ENCODE results near the gene MYH3. TPM values are rescaled to one million over a fixed set of nuclear protein-coding genes. Genes with fewer than 3 reads are reported as not detected.
"Not testable (repeated sequence)": the region's sequence is repeated elsewhere in the genome, so short reads cannot be mapped to it uniquely, and the experiment has no call there.

Gene MYH3
- 15,569 TPM for polyA plus RNA-seq (ENCODE audit: insufficient read length)

DNA sequence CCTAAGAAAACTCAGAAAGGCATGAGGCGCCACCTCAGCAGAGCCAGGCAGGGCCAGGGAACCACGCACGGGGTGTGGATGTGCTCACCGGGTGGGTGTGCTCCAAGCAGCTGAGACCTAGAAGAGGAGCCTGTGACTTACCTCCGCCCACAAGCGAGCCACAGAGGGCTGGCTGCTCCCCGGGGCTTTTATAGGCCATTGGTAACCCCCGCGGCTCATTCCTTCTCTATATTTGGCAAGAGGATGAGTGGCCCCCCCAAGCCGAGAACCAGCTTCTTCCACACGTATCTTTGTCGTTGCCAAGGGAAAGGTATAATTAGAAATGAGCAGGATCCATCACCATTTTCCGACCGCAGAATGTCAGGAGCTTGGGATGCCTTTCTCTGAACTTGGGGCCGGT lies at the start of gene MYH3:
MYH3 (minus strand) TSS at position 162 of the 400 bp plus-strand sequence. CDS start 2,245 bp downstream, outside the sequence.
- DNase-seq (ENCODE audit: low read depth), result no peak

DNA sequence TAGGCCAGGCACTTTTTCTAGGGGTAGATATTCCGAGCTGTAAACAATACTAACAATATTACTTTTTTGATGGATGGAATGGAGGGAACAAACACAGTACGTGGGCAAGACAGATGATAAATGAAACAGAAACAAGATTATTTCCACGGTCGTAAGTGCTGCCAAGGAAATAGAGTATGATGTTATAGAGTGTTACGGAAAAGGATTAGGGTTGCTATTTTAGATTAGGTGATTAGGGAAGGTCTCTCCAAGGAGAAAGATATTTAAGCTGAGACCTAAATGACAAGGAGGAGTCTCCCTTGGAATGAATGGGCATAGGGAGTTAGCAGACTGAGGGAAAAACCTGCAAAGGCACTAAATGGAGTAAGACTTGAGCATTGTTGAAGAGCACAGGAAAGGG lies 48.6 kb upstream of the MYH3 start:
- no peak for DNase-seq (ENCODE audit: low read depth)

DNA sequence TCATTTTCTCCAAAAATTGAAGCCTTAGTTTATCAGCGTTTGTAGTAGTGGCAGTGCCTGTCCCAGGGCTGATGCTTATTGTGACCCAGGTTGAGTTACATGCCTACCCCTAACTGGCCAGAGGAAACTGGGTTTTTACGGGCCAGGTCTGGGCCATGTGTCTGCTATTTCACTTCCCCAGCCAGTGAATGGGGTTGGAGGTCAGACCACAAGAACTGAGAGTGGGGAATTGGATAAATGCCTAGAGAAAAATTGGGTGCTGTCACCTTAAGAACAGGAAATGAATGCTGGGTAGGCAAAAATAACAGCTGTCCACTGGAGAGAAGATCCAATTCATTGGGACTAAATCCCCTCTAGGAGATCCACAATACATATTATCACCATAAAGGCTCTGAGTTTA lies 45.5 kb upstream of the MYH3 start:
- DNase-seq (ENCODE audit: low read depth), result no peak

DNA sequence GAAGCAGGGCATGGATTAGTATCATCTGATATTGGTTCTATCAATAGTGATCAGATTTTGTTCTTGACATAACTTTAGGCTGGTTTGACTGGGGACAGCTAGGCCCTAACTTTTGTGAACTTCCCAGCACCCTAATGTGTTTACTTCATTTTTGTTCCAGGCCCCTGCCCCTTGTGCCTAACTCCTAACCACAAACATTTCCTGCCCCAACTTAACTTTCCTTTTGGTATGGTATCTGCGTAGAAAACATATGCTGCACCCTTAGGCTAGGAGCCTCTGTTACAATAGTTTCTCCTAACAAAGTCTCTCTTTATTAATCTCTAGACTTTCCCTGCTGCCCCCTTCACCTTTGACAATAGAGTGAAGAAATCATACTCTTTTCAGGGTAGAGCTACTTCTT lies 42.7 kb upstream of the MYH3 start:
- no peak for DNase-seq (ENCODE audit: low read depth)

DNA sequence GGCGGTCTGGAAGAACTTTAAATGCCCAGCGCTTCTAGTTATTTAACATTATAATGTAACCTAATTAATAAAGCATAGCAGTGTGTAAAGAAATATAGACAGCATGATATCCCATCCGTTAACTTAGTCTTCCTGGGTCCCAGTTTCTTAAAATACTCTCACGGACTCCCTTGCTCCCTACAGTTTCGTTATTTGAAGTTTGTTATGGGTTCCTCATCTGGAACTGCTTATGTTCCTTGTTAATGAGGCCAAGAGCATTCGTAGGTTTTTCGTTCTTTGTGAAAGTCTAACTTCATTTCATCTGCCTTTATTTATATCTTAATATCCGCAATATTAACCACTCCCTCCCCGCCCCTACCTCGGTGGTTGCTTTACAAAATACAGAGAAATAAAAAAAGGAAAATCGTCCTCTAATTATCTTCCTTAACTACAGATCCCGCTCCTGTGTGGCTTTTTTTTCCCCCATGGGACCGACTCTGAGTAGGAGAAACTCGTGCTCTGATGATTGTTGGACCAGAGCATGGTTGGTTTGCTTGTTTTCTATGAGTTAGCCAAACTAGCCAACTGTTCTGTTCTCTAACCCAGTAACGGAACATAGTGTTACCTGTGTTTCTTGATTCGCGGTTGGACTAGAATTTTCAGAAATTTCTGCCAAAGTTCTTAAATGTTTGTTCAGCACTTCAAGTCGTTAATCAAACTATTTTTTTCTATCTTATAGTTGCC lies 41.1 kb upstream of the MYH3 start:
- no peak for DNase-seq (ENCODE audit: low read depth)

DNA sequence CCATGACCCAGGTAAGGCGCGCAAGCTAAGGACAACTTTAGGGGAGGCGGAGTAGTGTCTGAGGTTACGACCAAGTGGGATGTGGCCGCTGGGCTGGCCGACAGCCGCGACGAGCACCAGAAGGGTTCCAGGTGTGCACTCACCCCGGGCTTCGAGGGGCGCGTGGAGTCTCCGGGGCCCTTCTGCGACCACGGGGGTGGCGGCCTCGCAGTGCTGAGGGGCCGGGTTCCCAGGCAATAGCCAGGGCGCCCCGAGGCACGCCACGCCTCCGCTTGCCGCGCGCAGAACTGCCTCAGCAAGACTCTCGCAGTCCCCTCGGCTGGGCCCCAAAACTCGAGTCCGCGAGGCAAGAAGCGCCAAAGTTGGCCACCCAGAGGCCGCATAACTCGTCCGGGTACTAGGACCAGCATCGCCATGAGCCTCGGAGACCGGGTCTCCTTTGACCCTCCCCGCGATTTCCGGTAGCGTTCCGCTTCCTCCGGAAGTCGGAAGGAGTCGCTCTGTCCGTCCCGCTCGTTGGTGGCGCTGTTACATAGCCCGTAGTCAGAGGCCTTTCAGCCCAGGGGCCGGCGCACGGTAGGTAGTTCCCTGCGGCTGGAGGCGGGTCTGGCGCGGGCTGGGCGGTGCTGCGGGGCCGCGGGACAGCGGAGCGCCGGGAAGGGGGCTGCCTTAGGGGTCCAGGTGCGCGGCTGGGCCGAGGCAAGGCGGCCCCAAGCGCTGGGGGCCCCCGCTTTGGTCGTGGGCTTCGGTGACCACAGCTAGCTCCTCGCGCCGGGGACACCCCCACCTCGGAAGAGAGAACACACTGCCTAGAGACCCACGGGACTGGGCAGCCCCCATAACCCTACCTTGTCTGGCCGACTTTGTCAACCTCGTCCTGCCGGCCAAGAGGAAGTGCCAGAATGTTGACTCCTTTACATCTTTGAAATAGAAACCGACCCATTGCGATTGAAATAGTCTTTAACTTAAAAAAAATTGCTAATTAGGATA lies 40.3 kb upstream of the MYH3 start, which contains the start of the genes ADPRM and SCO1:
ADPRM (plus strand) TSS at position 503 of the 990 bp plus-strand sequence. CDS start 7,333 bp downstream, outside the sequence.
SCO1 (minus strand) TSS at position 442 of the 990 bp plus-strand sequence; CDS start at position 416, 26 bp downstream.
- peak; percentile 91 for DNase-seq (ENCODE audit: low read depth)

DNA sequence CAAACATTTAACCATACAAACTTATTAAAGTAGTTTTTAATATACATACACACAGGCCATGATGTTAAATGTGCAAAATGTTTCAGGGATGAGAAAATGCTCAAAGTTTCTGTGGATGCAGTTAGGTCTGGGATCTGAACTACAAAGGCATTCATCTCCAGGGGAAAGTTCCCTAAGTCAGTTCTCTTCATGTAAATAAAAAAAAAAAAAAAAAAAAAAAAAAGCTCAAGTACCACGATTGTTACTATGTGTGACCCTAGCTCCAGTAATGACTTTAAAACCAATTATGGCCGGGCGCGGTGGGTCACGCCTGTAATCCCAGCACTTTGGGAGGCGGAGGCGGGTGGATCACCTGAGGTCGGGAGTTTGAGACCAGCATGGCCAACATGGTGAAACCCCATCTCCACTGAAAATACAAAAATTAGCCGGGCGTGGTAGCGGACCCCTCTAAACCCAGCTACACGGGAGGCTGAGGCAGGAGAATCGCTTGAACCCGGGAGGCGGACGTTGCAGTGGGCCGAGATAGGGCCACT lies 38.8 kb upstream of the MYH3 start:
- DNase-seq (ENCODE audit: low read depth), result not testable (repeated sequence)

DNA sequence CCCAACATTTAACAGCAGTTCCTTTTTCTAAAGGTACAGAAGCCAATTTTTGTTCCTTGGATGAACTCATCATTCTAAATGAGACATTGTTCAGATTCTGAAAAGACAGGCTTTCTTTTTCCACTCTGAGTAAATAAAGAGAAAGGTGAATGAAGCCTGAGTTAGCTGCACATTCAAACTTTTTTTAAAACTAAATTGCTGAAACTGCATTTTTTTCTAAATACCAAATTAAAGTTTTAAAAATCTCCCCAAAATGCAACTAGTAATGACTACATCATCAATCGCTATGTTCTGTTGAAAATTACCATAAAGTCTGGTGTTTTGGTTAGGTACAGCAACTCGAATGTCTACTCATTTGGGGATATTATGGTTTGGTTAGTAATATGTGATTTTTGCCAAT lies 30.4 kb upstream of the MYH3 start:
- no peak for DNase-seq (ENCODE audit: low read depth)

DNA sequence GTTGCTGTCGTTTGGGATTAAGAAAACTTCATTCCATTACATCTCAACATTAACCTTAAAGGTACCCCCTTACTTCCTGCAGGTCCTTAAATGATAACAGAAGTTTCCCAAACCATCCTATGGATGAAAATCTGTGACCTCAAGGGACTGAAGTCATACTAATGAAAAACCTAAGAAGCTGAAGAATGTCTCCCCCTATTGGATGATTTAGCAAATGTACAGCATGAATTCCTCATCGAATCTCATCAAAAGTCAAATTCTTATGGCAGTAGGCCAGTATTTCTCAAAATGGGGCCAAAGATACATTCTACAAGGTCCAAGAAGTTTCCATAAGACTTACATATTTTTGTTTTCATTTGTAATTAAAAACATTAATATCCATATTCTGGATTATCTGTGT lies 26.7 kb upstream of the MYH3 start:
- no peak for DNase-seq (ENCODE audit: low read depth)

DNA sequence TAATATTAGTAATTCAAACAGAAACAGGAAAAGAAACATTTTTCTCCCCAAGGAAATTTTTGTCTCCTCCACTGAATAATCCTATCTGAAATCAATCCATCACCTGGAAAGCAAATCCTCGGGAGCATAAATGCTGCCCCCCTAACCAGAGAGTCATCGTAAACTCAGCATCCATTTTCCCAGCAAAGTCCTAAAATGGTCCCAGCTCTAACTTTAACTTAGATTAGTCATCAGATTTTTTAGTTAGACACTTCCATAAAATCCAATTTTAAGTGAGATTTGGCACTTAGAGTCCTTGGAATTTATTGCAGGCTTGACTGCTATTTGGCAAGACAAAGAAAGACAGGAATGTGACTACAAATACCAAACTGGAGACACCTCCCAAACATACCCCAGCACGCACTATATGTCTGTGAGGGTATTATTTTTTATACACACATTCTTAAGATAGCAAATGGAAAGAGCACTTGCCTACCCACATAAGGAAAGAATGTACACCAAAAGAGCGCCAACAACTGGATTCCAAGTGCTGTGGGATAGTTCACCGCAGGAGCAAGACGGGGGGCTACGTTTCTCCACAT lies 24.8 kb upstream of the MYH3 start:
- no peak for DNase-seq (ENCODE audit: low read depth)

DNA sequence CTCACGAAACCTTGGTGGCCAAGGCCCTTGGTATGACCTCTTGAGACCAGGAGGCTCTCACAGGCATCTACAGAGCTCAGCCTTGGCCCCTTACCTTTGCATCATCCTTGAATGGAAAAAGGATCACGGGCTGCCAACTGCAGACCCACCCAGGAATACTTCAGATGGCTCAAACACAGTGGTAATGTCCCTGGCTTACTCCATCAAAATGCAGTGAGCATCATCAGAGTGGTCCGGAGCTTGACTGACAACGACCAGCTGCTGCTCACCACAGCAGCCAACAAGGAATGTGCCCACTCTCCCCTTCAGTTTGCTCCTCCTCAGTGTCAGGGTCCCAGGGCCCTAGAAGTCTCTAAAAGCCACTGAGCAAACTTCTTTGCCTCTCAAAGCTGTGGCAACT lies 17.6 kb upstream of the MYH3 start:
- no peak for DNase-seq (ENCODE audit: low read depth)

DNA sequence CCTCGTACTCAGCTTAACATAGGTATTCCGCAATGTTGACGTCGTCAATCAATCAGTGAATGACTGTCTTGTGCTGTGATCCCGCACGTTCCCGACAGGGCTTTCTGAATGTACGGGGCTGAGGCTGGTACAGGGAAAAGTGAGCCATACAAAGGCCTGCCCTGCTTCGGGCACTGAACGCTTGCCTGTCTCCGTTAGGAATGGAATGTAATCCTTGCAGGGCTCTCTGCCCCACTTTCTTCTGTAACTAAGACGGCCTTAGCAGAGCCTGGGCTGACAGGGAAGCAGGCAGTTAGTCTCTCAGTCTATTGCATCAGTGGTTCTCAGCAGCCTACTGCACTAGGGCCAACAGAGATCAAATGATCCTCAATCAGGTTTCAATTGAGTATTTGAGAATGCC lies 16.2 kb upstream of the MYH3 start:
- DNase-seq (ENCODE audit: low read depth), result no peak

DNA sequence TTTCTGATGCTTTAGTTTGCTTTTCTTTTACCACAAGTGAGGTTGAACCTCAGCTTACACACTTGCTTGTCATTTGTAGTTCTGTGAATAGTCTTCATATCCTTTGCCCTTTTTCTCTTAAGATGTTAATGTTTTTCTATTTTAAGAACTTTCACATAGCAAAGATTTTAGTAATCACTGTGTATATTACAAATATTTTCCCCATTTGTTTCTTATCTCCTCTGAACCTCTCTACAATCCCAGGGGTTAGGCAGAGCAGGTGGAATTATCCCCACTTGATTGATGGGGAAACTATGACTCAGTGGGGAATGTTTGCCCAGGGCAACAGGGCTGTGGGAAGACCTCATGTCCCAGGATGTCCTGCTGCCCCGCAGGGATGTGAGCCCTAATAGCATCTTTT lies 11.7 kb upstream of the MYH3 start:
- DNase-seq (ENCODE audit: low read depth), result no peak

DNA sequence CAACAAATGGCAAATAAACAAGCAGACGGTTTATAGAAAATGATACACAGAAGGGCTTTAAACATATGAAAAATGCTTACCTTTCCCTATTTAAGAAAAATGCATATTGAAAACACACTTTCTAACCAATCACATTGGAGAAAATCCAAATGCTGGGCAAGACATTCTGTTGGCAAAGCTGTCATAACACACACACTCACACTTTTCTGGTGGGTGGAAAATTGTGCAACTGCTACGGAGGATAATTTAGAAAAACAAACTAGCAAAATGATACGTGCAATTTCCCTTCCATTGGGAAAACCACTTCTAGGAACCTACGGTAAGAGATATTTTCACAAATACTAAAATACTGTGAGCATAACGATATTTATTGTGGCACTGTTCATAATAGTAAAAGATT lies 9.8 kb upstream of the MYH3 start:
- DNase-seq (ENCODE audit: low read depth), result no peak

DNA sequence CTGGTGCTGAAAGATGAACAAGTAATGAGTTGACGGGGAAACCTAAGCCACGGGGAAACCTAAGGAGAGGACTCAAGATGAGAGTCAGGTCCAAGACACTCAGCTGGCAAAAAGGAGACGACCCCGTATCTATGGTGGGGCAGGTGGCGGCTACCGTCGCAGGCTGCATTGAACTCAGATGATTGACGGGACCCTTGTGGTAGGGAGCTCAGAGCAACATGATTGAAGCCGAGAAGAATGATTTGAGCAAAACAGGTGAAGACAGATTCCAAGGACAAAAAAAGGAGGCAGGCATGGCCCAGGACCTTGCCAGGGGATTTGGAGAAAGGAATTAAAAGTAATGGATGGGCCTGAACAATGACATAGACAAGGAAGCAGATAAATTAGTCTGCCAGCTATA lies 7.5 kb upstream of the MYH3 start:
- no peak for DNase-seq (ENCODE audit: low read depth)

DNA sequence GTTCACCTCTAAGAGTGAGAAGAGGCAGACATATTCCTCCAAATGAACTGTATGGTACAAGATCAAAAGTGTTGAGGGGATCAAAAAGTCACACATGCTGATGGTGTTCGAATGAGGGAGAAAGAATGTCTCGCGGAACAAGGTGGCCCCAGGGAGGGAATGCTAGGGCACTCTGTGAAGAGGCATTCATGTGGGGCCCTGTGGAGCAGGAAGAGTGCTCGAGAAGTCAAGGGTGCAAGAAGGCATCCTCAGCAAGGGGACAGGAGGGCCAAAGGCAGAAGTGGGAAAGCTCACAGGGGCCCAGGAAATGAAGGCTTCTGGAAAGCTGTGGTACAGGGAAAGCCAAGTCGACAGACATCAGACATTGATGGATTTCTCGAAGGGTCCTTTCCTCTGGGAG lies 6.1 kb upstream of the MYH3 start:
- DNase-seq (ENCODE audit: low read depth), result no peak

DNA sequence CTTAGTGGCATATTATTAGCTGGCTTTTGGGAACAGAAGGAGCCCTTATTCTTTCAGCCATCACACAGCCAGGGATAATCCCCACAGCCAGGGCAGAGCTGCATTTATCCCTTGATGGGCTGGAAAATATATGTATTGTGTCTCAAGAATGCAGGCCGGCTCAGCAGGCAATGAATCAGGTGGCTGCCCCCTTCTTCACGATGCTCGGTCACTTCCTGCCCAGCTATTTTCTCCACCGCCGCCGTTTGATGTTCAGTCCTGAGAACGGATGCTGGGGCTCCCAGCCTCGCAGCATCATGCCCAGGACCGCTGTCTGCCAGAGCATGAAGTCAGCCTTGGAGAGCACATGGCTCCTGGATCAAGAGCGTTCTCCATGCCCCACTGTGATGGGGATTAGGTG lies 4.3 kb upstream of the MYH3 start:
- DNase-seq (ENCODE audit: low read depth), result no peak

DNA sequence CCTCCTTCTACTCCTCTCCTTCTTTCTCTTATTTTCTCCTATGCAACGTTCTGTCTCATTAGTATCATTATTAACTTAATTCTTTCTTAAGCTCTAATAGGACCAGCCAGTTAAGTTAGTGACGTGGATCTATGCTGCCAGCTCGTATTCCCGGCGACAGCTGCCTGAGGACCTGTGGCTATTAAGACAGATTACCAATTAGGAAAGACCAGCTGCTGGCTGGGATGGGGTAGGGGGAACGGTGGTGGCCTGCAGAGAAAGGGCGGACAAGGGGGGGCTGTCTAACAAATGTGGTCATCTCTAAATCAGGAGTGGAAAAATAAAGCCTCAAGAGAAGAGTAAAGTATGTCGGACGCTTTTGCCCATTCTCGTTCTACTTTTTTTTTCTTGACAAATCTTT lies 770 bp upstream of the MYH3 start:
- DNase-seq (ENCODE audit: low read depth), result no peak

DNA sequence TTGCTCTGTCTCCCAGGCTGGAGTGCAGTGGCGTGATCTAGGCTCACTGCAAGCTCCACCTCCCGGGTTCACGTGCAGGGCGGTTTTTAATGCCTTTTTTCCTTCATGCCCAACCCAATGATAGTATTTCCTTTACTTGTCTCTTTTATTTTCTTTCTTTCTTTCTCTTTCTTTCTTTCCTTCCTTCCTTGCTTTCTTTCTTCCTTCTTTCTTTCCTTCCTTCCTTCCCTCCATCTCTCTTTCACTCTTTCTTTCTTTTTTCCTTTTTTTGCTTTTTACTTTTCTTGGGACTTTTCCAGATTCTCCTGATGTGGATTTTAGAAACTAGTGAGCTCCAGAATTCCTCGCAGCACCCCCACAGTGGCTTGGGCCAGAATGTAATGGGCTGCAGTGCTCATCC lies 3.1 kb downstream of the MYH3 start:
- DNase-seq (ENCODE audit: low read depth), result no peak

DNA sequence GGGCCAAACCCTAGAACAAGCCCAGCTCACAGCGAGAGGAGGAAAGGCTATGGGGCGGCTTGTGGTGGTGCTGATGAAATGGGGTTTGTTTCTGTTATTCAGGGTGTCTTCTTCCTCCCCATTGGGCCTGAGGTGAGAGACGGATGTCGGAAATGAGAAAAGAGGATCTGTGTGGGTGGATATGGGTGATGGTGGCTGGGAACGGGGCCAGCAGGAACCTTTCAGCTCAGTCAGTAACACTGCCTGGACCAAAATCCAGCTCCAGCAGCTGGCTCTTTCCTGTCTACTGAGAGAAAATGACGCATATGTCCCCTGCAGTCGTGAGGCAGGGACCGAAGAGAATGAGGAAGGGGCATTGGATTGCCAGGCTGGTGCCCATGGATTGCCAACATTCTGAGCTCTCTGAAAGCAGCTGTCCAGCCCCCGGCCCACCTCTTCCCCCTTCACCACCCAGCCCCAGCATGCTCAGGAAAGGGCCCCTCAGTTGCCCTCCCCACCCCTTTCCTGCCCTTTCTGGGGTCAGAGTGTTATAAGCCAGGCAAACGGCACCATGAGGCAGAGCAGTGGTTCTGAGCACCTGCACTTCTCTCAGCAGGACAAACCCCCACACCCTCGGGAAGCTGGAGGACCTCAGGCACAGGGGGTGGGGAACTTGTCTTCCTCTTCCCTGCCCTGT lies 4.0 kb downstream of the MYH3 start:
- DNase-seq (ENCODE audit: low read depth), result no peak

DNA sequence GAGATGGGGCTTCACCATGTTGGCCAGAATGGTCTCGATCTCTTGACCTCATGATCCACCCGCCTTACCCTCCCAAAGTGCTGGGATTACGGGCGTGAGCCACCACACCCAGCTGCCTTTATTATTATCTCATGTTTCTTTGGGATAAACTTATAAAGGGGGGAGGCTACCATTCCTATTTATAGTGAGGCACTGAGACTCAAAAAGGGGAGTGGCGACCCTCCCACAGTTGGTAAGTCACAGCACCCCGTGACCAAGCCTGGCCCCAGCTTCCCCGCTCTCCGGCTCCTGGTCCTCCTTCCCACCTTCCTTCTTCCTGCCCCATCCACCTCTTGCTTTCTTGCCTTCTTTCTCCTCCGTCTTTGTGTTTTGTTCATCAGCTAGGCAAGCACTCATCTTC lies 5.2 kb downstream of the MYH3 start:
- no peak for DNase-seq (ENCODE audit: low read depth)

Data from forelimb muscle (tissue), 1 donor.